Activated CD4-positive, alpha-beta T cell treated with anti-CD3 and anti-CD28 coated beads, Interleukin-2, amount 50 U/mL, for 24 hours (primary cell): ENCODE measurements around the gene PTK7.
A peak's percentile ranks its signal among the peaks of the same experiment; 100 is the strongest.

ENCODE experiments used
- DNase-seq, 2 donors: peaks; one replicate each; pipeline ENCODE4 v3.0.0-alpha.2; 2020; ENCODE audit warnings: low read depth in 1 of 2, low spot score in 1 of 2

The PTK7 gene

GRCh38 chr6:43178951-43179830, 103.1 kb downstream of the PTK7 start:
- no peak for DNase-seq

DNA sequence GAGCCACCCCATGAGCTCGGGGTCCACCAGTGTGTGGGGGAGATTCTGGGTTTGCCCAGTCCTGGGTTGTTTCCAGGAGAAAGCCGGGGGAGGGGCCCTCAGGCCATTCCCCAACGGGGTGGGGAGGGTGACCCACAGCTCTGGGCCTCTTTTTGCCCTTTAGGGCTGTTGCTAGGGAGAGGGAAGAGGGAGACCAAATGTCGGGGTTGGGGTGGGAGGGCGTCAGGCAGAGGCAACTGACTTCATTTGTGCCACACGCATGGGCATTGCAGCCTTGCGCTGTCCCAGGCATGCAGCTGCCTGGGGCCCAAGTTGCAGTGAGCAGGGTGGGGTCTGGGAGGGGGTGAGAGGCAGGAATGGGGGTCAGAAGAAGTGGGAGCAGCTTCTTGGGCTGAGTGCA, 103.9 kb downstream of the PTK7 start:
- DNase-seq: no peak

- no peak for DNase-seq
These were observed 104.9 kb downstream of the PTK7 start for GRCh38 chr6:43180985-43181384.

DNA sequence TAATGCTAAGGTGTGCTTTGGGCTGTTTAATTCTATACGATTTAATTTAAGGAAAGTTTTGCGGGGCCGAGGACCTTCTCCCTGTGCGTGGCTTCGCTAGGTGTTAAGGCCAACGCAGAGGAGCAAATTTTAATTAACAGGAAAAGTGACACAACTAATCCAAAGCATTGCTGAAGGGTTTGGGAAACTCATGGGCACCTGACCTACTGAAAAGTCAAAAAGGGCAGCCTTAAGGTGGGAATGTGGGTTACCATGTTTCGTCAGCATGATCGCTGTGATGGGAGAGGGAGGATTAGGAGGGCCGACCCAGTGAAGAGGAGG, 105.5 kb downstream of the PTK7 start:
- DNase-seq: no peak

- peak; percentile 54 to 64 for DNase-seq
These were observed 106.1 kb downstream of the PTK7 start, which contains the start of gene CUL9 for GRCh38 chr6:43181942-43182860. CUL9 (plus strand) TSS chr6:43182196; CDS start chr6:43184311, 2,115 bp downstream.

- DNase-seq: no peak
These were observed 107.3 kb downstream of the PTK7 start for GRCh38 chr6:43183441-43183840.

GRCh38 chr6:43184268-43184985, 108.3 kb downstream of the PTK7 start:
- no peak for DNase-seq

DNA sequence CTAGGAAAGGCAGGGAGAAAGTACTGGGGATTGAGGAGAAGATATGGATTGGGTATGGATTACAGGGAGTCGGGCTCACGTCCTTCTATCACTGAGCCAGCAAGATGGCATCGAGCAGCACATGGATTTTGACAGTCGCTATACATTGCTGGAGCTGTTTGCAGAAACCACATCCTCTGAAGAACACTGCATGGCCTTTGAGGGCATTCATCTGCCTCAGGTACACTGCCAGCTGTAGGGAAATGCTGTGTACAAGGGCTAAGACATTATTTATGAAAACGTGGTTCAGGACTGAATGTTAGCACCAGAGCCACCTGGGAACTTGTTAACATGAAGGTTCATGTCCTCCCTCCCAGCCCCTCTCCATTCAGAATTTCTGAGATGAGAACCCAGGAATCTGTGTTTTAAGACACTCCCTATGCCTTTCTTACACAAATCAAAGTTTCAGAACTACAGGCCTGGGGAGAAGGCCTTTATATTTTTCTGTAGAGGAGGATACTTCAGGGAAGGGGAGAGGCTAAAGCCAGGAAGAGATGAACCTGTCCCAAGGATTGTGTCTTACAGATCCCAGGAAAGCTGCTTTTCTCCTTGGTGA, 109.4 kb downstream of the PTK7 start:
- DNase-seq: no peak

DNA sequence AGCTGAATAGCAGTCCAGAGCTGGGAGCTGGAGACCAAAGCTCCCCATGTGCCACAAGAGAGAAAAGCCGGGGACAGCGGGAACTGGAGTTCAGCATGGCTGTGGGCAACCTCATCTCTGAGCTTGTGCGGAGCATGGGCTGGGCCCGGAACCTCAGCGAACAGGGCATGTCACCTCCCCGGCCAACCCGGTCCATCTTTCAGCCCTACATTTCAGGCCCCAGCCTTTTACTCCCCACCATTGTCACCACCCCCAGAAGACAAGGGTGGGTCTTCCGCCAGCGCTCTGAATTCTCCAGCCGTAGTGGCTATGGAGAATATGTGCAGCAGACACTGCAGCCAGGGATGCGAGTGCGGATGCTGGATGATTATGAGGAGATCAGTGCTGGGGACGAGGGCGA, 109.9 kb downstream of the PTK7 start:
- DNase-seq: no peak

GRCh38 chr6:43186706-43187105, 110.6 kb downstream of the PTK7 start:
- no peak for DNase-seq

- DNase-seq: no peak
These were observed 111.7 kb downstream of the PTK7 start for GRCh38 chr6:43187821-43188220.

DNA sequence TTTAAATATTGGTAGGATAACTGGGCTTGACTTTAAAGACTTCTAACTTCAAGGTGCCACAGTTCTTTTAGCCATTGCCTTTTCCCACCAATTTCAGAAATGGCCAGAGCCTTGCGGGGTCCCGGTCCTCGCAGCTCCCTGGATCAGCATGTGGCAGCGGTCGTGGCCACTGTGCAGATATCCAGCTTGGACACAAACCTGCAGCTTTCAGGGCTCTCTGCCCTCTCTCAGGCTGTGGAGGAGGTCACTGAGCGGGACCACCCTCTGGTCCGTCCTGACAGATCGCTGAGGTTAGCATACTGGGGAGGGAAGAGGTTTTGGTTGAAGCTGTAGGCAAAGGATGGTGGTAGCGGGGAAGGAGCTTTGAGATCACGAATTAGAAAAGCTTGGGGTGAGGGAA, 112.3 kb downstream of the PTK7 start:
- DNase-seq: no peak

GRCh38 chr6:43189776-43190304, 113.7 kb downstream of the PTK7 start:
- no peak for DNase-seq

DNA sequence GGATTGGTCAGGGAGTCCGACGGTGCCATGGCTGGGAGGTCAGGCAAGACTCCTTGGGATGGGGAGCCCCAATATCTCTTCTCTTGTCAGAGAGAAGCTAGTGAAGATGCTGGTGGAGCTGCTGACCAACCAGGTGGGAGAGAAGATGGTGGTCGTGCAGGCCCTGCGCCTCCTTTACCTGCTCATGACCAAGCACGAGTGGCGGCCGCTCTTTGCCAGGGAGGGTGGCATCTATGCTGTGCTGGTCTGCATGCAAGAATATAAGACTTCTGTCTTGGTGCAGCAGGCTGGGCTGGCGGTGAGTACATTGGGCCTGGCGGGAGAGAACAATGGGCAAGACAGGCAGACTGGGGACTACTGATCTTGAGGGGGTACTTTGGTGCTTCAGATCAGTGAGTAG, 116.8 kb downstream of the PTK7 start:
- DNase-seq: no peak

DNA sequence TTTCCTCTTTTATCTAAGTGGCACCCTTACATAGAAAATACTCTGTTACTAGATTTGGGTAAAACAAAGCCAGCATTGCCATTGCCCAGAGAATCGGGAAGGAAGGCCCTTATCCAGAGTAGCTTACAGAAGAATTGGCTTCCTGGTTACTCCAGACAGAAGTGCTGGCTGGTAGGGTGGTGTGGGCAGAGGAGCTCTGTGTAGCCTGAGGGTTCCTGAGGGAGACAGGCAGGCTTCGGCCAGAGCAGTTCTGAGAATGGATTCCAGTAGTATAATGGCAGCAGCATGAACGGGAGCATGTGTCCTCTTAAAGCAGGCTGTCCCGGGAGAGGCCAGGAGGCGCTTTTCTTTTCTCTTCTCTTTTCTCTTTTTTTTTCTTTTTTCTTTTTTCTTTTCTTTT, 117.8 kb downstream of the PTK7 start:
- DNase-seq: no peak

- DNase-seq: no peak
These were observed 120.2 kb downstream of the PTK7 start for GRCh38 chr6:43196337-43196736.

- DNase-seq: no peak
These were observed 123.8 kb downstream of the PTK7 start for GRCh38 chr6:43199912-43200311.

DNA sequence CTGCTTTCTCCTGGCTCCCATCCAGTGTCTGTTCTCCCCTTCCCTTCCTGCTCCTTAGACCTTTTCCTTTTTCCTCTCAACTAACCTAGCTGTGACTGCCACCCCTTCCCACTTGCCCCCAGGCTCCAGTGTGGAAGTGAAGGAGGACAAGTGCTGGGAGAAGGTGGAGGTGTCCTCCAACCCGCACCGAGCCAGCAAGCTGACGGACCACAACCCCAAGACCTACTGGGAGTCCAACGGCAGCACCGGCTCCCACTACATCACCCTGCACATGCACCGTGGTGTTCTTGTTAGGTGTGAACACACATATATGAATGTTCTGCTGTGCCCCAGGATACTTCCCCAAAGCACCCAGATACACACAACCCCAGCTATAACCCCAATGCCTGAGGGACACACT, 124.4 kb downstream of the PTK7 start:
- DNase-seq: no peak

- DNase-seq: no peak
These were observed 126.3 kb downstream of the PTK7 start for GRCh38 chr6:43202451-43202850.

- no peak for DNase-seq
These were observed 127.1 kb downstream of the PTK7 start for GRCh38 chr6:43203029-43203717.
